GM19025 (cell line): ENCODE results near the gene NUP107.
A peak's percentile ranks its signal among the peaks of the same experiment; 100 is the strongest.

ENCODE experiments used
- ATAC-seq: cut with Tn5 transposase; IDR thresholded peaks from one replicate; pipeline ENCODE4 v1.9.1; 2021; ENCODE audit warnings: mild to moderate bottlenecking, low read depth, moderate library complexity; ENCODE audit not compliant: unreplicated experiment

Gene NUP107

GRCh38 chr12:68771223-68771925 is 84.6 kb downstream of the NUP107 start:
- no peak for ATAC-seq

DNA sequence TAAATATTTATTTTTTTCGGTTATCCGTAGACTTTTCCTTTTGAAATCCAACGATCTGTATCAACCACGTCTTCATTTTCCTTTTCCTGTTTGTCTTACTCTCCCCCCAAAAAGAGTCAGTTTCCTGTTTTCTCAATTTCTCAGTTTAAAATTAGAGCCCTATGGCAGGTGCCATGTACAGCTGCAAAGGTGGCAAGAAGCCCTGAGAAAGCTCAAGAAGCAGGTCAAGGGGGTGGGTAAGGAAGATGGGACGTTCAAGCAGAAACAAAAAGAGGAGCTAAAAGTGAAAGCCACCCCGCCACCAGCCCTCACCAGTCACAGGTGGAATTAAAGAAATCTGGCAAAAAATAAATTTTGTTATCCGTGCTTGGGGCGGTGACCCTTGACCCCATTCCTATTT is 85.9 kb downstream of the NUP107 start:
- ATAC-seq: peak; percentile 66

- ATAC-seq: no peak
These were observed 86.8 kb downstream of the NUP107 start for GRCh38 chr12:68773582-68773981.

GRCh38 chr12:68775121-68775630 is 88.4 kb downstream of the NUP107 start:
- ATAC-seq: no peak

GRCh38 chr12:68776976-68777610 is 90.3 kb downstream of the NUP107 start:
- no peak for ATAC-seq

DNA sequence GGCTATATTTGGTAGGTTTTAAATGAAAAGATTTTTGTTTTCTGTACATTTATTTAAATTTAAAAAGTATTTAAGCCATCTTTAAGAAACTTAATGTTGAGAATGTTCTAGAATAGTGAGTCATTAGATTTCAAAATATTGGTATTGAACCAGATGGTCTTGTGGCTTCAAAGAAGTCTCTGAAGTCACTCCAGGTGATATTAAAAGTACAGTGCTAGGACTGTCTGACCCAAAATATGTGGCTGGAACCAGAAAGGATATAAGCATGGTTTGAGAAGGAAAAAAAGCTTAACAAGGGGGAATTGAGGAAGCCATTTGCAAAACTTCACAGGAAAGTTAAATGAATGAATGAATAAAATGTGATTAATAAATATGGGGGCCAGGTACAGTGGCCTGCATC is 92.5 kb downstream of the NUP107 start:
- ATAC-seq: no peak

- no peak for ATAC-seq
These were observed 94.0 kb downstream of the NUP107 start for GRCh38 chr12:68780731-68781130.

DNA sequence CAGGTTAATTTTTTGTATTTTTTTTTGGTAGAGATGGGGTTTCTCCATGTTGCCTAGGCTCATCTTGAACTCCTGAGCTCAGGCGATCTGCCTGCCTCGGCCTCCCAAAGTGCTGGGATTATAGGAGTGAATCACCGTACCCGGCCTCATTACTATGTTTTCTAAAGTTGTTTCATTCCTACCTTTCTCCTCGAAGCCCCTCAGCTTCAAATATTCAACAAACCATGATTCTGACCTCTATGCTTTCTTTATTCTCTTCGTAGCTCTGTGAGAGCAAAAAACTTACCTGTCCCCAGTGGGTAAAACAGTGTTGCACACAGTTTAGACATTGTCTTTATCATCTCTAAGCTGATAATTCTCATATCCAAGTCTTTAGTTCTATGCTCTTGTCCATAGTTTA is 95.0 kb downstream of the NUP107 start:
- ATAC-seq: no peak

GRCh38 chr12:68784015-68784414 is 97.2 kb downstream of the NUP107 start:
- ATAC-seq: no peak

GRCh38 chr12:68785358-68785757 is 98.6 kb downstream of the NUP107 start:
- no peak for ATAC-seq

DNA sequence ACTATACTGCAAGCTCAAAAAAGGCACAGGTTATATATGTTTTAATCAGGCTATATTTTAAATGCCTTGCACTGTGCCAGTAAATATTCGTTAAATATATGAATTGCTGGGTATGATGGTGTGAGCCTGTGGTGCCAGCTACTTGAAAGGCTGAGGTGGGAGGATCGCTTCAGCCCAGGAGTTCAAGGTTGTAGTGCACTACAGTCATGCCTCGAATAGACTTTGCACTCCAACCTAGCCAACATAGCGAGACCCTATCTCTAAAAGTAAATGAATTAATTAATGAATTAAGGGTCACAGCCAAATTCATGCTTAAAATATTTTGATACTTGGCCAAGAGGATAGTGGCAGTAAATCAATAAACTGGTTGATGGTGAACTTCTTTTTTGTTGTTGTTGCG is 99.0 kb downstream of the NUP107 start:
- no peak for ATAC-seq

DNA sequence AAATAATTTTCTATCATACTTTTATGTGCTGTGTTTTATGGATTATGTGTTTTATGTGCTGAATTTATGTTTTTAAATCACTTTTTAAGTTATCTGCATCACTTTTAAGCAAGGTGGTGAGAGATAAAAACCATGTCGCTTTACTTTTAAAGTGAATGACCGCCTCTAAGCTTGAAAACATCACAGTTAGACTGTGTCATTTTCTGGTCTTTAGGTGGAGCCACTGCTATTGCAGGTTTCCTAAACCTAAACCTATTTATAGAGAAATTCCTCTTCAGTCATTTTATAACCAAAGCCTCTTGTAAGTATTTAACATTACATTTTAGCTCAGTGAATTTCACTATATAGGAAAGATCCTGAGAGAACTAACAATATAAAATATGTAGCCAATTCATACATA is 100.2 kb downstream of the NUP107 start:
- ATAC-seq: no peak

GRCh38 chr12:68788554-68789143 is 101.9 kb downstream of the NUP107 start:
- no peak for ATAC-seq

- ATAC-seq: no peak
These were observed 102.5 kb downstream of the NUP107 start for GRCh38 chr12:68789144-68789878.

DNA sequence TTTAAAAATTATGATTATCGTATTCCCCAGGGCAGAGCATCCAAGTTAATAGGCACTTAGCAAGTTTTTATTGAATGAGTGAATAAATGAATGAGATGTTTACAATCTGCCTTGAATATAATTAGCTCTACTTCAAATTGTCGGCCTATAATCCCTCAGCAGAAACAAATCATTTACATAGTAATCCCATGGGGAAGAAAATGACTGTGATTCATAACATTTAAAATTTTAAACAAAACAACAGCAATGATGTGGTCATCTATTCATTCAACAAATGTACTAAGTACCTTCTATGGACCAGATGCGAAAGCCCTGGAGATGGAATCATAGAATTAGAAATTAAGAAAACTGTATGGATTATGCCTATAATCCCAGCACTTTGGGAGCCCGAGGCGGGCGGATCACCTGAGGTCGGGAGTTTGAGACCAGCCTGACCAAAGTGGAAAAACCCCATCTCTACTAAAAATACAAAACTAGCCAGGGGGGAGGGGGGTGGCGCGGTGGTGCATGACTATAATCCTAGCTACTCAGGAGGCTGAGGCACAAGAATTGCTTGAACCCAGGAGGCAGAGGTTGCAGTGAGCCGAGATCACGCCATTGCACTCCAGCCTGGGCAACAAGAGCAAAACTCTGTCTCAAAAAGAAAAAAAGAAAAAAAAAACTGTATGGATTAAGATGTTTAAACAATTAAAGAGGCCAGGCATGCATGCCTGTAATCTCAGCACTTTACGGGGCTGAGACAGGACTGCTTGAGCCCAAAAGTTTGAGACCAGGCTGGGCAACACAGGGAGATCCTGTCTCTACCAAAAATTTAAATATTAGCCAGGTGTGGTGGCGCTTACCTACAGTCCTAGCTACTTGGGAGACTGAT is 103.5 kb downstream of the NUP107 start:
- no peak for ATAC-seq

GRCh38 chr12:68790952-68791234 is 104.1 kb downstream of the NUP107 start:
- ATAC-seq: no peak

DNA sequence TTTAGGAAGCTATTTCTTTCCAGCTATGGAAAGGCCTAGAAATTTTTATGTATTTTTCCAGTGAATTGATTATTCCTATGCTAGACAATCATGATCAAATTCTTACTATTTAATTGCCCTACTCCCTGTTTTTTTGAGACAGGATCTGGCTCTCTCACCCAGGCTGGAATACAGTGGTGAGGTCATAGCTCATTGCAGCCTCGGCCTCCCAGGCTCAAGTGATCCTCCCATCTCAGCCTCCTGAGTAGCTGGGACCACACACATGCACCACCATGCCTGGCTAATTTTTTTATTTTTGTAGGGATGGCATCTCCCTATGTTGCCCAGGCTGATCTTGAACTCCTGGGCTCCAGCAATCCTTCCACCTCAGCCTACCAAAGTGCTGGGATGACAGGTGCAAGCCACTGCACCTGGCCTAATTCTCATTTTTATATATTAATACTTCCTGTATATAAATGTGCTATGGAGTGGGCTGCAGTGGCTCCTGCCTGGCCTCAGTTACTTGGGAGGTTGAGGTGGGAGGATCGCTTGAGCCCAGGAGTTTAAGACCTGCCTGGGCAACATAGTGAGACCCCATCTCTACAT is 105.2 kb downstream of the NUP107 start:
- no peak for ATAC-seq

DNA sequence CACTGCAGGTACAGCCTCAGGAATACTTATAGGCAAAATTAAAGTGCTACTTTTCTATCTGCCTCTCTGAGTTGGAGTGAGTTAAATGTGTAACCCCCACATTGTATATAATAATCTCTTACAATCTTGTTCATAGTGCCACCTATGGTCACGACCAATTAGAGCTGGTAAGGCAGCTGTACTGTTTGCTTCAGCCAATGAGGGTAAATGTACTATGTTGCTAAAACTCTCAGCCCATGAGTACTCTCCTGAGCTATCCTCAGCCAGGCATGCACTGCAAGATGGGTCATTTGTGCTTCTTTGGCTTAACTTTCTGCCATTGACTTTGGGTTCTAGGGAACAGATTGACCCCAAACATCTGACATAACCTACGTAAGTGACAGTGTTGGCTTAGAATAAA is 106.2 kb downstream of the NUP107 start:
- peak; percentile 80 for ATAC-seq

DNA sequence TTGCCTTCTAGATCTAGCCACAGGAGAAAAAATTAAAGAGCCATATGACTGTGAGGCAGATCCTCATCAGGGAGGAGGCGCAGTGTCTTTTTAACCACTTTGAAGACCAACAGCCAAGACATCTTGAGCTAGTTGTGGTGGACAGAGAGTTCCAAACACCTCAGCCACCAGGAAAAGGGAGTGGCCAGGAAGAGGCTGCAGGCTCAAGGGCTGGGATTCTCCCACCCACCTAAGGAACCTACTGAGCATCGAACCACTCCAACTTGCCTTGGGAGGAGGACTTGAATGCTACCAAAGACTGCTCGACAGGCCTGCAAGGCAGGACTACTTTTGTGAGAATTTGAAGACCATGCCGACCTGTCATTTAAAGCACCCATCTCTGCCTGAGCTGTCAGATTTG is 106.7 kb downstream of the NUP107 start:
- ATAC-seq: no peak
